Measurements from ENCODE around the gene RCOR1. TPM values are rescaled to one million over a fixed set of nuclear protein-coding genes. Genes with fewer than 3 reads are reported as not detected.
A peak's percentile ranks its signal among the peaks of the same experiment; 100 is the strongest.
"Not testable (repeated sequence)": the region's sequence is repeated elsewhere in the genome, so short reads cannot be mapped to it uniquely, and the experiment has no call there.

The RCOR1 gene
- total RNA-seq, 3 donors from 2014 or later (not counting 1 experiment from before 2014, with no cell fraction given), result 20.3 to 36.5 (median 21.8) TPM

- H3K27ac ChIP-seq (ENCODE audit: low read length), result no peak overlapping the region
- DNase-seq (no peak), ATAC-seq (no peak)
- no peaks in the 10 kb centered on the region for H3K36me3 Mint-ChIP-seq
- peaks cover 7% of the 10 kb centered on the region for H3K4me1 ChIP-seq (ENCODE audit: control insufficient read depth, insufficient read depth, low read length)
- no peak overlapping the region for H3K4me3 Mint-ChIP-seq
- no peak overlapping the region for H3K4me3 ChIP-seq (ENCODE audit: low read length)
- peaks cover 17 to 32% of the 10 kb centered on the region in 2 donors for H3K4me1 Mint-ChIP-seq
- peaks cover 2% of the 10 kb centered on the region for H3K36me3 ChIP-seq (ENCODE audit: control insufficient read depth, insufficient read depth, low read length)
- H3K27ac Mint-ChIP-seq, result no peak overlapping the region
- H3K9me3 Mint-ChIP-seq, result no peaks in the 10 kb centered on the region
- no peaks in the 10 kb centered on the region for H3K27me3 ChIP-seq (ENCODE audit: control insufficient read depth, insufficient read depth, low read length)
- H3K27me3 Mint-ChIP-seq (ENCODE audit: low read depth in 2 of 2), result no peaks in the 10 kb centered on the region
- no peaks in the 10 kb centered on the region for H3K9me3 ChIP-seq (ENCODE audit: control insufficient read depth, insufficient read depth, low read length)
- intact Hi-C loops (cut with micrococcal nuclease), result no loop called here
- no peak for TF ChIP-seq CTCF (IDR thresholded peaks at IDR 0.05)
- 71% methylated on average over 4 of the region's 4 CpGs for WGBS (ENCODE audit: insufficient coverage)
Observed at GRCh38 chr14:102633906-102634595, 41.6 kb downstream of the RCOR1 start.

- over 99% methylated on average over 6 of the region's 6 CpGs for WGBS (ENCODE audit: insufficient coverage)
- DNase-seq; H3K27ac ChIP-seq (ENCODE audit: low read length); intact Hi-C loops (cut with micrococcal nuclease); H3K27ac Mint-ChIP-seq; H3K9me3 ChIP-seq (ENCODE audit: control insufficient read depth, insufficient read depth, low read length); H3K4me3 Mint-ChIP-seq; H3K9me3 Mint-ChIP-seq; H3K4me1 ChIP-seq (ENCODE audit: control insufficient read depth, insufficient read depth, low read length); H3K27me3 Mint-ChIP-seq (ENCODE audit: low read depth in 2 of 2); H3K36me3 Mint-ChIP-seq; H3K36me3 ChIP-seq (ENCODE audit: control insufficient read depth, insufficient read depth, low read length); H3K4me3 ChIP-seq (ENCODE audit: low read length); H3K27me3 ChIP-seq (ENCODE audit: control insufficient read depth, insufficient read depth, low read length); ATAC-seq: not testable (repeated sequence)
- H3K4me1 Mint-ChIP-seq, result peaks cover 31 to 40% of the 10 kb centered on the region in 2 donors
Observed at GRCh38 chr14:102639611-102640010, 47.2 kb downstream of the RCOR1 start.

- no peak for DNase-seq
- WGBS (ENCODE audit: insufficient coverage), result 66% methylated on average over 3 of the region's 3 CpGs
- no peak for ATAC-seq
- H3K27me3 Mint-ChIP-seq (ENCODE audit: low read depth in 2 of 2), result no peaks in the 10 kb centered on the region
- no peak overlapping the region for H3K4me3 ChIP-seq (ENCODE audit: low read length)
- H3K4me3 Mint-ChIP-seq, result no peak overlapping the region
- H3K4me1 Mint-ChIP-seq, result peaks cover 54 to 57% of the 10 kb centered on the region in 2 donors
- peaks cover 4% of the 10 kb centered on the region for H3K4me1 ChIP-seq (ENCODE audit: control insufficient read depth, insufficient read depth, low read length)
- TF ChIP-seq CTCF (IDR thresholded peaks at IDR 0.05), result no peak
- H3K27me3 ChIP-seq (ENCODE audit: control insufficient read depth, insufficient read depth, low read length), result no peaks in the 10 kb centered on the region
- no peaks in the 10 kb centered on the region for H3K36me3 Mint-ChIP-seq
- intact Hi-C loops (cut with micrococcal nuclease), result no loop called here
- H3K27ac Mint-ChIP-seq, result peak overlapping the region; percentile 46 to 52
- H3K9me3 ChIP-seq (ENCODE audit: control insufficient read depth, insufficient read depth, low read length), result no peaks in the 10 kb centered on the region
- H3K36me3 ChIP-seq (ENCODE audit: control insufficient read depth, insufficient read depth, low read length), result no peaks in the 10 kb centered on the region
- H3K9me3 Mint-ChIP-seq, result no peaks in the 10 kb centered on the region
- no peak overlapping the region for H3K27ac ChIP-seq (ENCODE audit: low read length)
Observed at GRCh38 chr14:102644523-102644922, 52.1 kb downstream of the RCOR1 start.

- H3K4me3 ChIP-seq (ENCODE audit: low read length), result no peak overlapping the region
- H3K27ac ChIP-seq (ENCODE audit: low read length), result no peak overlapping the region
- peaks cover 4% of the 10 kb centered on the region for H3K4me1 ChIP-seq (ENCODE audit: control insufficient read depth, insufficient read depth, low read length)
- Mint-ChIP-seq H3K4me1 (peaks cover 59 to 60% of the 10 kb centered on the region in 2 donors), H3K36me3 (no peaks in the 10 kb centered on the region), H3K27ac (peak overlapping the region; percentile 46 to 52), H3K9me3 (no peaks in the 10 kb centered on the region), H3K27me3 (ENCODE audit: low read depth in 2 of 2) (no peaks in the 10 kb centered on the region), H3K4me3 (no peak overlapping the region)
- intact Hi-C loops (cut with micrococcal nuclease), result no loop called here
- DNase-seq, result no peak
- ATAC-seq, result peak in 1 of 3 donors; percentile 57
- 83% methylated on average over 2 of the region's 2 CpGs for WGBS (ENCODE audit: insufficient coverage)
- H3K36me3 ChIP-seq (ENCODE audit: control insufficient read depth, insufficient read depth, low read length), result no peaks in the 10 kb centered on the region
- H3K27me3 ChIP-seq (ENCODE audit: control insufficient read depth, insufficient read depth, low read length), result no peaks in the 10 kb centered on the region
- H3K9me3 ChIP-seq (ENCODE audit: control insufficient read depth, insufficient read depth, low read length), result no peaks in the 10 kb centered on the region
- no peak for TF ChIP-seq CTCF (IDR thresholded peaks at IDR 0.05)
Observed at GRCh38 chr14:102645746-102646440, 53.4 kb downstream of the RCOR1 start.

All from natural killer cell (primary cell).